NCI-H460 (cell line): ENCODE results near the gene PAFAH1B1. TPM values are rescaled to one million over a fixed set of nuclear protein-coding genes. Genes with fewer than 3 reads are reported as not detected.
"Not testable (repeated sequence)": the region's sequence is repeated elsewhere in the genome, so short reads cannot be mapped to it uniquely, and the experiment has no call there.

ENCODE experiments used
- DNase-seq: peaks from one replicate; pipeline ENCODE4 v3.0.0-alpha.2; 2016; ENCODE audit warnings: low read depth; ENCODE audit errors: extremely low read depth
- total RNA-seq: library from RNA; depleted of rRNA; stranded (reverse); fragments of >200 nt; shearing (Covaris generic); gene quantifications from 2 replicates; pipeline ENCODE4 v1.2.3, GENCODE V29; 2014

PAFAH1B1 gene
- total RNA-seq, 1 experiment from 2014 or later: 88.3 TPM

DNA sequence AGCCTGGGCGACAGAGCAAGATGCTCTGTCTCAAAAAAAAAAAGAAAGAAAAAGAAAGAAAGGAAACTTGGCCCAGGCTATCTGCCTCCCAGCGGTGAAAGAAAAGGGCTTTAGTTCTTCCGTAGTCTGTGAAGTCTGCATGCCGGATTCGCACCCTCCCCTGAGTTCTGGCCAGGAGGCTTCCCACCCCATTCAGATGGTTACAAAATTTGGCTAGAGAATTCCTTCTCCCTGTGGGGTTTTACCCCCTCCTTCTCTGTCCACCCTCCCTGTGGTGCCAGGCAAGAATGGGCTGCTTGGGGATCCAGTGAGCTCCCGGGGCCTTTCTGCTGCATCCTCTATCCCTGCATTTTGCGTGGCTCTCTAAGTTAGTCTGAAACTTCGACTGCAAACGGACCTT lies 37.8 kb downstream of the PAFAH1B1 start:
- no peak for DNase-seq

DNA sequence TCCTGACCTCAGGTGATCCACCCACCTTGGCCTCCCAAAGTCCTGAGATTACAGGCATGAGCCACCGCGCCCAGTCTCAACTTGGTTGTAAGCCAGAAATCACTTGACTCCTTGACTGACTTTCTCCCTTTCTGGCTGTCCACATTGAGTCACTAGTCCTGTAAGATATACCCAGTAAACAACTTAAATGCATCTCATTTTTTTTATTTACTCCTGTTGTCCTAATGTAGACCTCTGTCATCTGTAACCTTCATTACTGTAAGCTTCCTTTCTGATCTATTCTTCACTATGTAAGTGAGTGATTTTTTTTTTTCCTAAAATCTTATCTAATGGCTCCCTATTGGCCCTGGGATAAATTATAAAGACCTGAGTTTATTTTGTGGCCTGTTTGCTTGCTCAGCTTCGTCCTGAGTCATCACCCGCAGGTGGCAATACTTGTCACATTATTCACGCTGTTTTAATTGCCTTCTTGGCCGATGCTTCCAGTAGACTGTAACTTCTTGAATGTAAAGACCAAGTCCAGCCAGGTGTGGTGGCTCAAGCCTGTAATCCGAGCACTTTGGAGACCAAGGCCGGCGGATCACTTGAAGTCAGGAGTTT lies 41.0 kb downstream of the PAFAH1B1 start:
- DNase-seq: no peak

DNA sequence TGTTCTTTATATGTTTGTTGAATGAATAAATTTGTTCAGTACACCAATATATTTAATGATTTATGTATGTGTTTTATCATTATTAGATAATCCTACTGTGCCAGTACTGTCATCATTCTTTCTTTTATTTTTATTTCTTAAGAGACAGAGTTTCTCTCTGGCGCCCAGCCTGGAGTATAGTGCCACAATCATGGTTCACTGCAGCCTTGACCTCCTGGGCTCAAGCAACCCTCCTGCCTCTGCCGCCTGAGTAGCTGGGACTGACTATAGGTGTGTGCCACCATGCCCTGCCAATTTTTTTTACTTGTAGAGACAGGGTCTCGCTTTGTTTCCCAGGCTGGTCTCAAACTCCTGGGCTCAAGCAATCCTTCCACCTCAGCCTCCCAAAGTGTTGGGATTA lies 41.8 kb downstream of the PAFAH1B1 start:
- no peak for DNase-seq

DNA sequence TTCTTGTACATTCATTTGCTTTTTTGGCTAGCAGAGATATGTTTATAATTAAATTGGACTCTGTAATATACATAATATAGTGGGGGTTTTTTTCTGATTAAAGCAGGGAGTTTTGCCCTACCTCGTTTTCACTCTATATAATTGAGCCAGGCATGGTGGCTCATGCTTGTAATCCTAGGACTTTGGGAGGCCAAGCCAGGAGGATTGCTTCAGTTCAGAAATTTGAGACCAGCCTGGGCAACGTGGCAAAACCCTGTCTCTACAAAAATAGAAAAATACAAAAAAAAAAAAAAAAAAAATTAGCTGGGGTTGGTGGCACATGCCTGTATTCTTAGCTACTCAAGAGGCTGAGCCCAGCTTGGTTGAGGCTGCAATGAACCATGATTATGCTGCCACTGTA lies 42.2 kb downstream of the PAFAH1B1 start:
- no peak for DNase-seq

DNA sequence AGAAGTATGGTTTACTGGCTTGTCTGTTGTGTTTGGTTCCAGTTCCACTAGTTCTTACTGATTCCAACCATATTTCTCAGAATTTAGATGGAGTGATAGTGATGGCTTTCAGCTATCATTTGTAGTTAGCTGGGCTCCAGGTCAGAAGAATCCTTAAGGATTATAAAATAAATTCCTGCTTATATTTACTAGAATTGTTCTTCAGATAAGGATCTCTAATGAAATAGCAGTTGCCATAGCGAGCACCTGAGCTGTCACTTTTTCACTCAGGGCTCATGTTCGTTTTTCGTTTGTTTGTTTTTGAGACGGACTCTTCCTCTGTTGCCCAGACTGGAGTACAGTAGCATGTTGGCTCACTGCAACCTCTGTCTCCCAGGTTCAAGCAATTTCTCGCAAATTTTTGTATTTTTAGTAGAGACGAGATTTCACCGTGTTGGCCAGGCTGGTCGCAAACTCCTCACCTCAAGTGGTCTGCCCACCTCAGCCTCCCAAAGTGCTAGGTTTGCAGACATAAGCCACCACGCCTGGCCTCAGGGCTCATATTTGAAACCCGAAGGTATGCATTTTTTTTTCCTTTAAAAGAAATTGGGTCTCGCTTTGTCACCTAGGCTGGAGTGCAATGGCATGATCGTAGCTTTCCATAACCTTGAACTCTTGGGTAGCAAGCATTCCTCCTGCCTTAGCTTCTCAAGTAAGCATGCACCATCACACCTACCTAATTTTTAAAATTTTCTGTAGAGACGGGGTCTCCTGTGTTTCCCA lies 42.9 kb downstream of the PAFAH1B1 start:
- no peak for DNase-seq

DNA sequence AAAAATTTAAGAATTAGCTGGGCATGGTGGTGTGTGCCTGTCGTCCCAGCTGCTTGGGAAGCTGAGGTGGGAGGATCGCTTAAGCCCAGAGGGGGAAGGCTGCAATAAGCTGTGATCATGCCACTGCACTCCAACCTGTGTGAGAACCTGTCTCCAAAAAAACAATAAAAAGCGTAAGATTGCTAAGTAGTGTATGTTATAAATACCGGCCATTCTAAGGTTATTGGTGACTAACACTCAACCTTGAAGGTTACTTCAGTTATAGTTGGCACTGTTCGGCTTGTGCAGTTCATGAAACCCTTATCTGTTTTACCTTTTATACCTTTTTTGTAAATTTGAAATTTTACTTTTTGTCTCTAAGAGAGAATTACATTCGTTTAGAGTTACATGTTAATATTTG lies 44.0 kb downstream of the PAFAH1B1 start:
- DNase-seq: no peak

DNA sequence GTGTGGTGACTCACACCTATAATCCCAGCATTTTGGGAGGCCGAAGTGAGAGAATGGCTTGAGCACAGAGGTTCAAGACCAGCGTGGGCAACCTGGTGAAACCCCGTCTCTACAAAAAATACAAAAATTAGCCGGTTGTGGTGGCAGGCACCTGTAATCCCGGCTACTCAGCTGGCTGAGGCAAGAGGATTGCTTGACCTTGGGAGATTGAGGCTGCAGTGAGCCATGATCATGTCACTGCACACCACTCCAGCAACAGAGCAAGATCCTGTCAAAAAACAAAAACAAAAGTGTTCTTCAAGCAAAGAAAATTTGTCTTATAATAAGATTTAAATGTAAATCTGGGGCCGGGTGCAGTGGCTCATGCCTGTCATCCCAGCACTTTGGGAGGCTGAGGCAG lies 51.5 kb downstream of the PAFAH1B1 start:
- no peak for DNase-seq

DNA sequence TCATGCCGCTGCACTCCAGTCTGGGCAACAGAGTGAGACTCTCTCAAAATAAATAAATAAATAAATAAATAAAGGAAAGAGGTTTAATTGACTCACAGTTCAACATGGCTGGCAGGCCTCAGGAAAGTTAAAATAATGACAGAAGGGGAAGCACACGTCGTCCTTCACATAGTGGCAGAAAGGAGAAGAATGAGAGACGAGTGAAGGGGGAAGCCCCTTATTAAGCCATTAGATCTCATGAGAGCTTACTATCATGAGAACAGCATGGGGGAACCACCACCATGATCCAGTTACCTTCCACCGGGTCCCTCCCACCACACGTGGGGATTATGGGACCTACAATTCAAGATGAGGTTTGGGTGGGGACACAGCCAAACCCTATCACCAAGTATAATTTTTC lies 54.5 kb downstream of the PAFAH1B1 start:
- no peak for DNase-seq

DNA sequence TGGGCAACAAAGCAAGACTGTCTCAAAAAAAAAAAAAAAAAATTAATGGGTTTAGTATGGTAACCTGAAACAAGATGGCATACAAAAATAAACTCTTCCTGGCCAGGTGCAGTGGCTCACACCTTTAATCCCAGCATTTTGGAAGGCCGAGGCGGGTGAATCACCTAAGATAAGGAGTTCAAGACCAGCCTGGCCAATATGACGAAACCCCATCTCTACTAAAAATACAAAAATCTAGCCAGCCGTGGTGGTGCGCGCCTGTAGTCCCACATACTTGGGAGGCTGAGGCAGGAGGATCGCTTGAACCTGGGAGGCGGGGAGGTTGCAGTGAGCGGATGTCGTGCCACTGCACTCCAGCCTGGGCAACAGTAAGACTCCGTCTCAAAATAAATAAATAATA lies 55.7 kb downstream of the PAFAH1B1 start:
- DNase-seq: no peak

DNA sequence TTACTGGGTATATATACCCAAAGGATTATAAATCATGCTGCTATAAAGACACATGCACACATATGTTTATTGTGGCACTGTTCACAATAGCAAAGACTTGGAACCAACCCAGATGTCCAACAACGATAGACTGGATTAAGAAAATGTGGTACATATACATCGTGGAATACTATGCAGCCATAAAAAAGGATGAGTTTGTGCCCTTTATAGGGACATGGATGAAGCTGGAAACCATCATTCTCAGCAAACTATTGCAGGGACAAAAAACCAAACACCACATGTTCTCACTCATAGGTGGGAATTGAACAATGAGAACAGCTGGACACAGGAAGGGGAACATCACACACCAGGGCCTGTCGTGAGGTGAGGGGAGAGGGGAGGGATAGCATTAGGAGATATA lies 59.5 kb downstream of the PAFAH1B1 start:
- not testable (repeated sequence) for DNase-seq

DNA sequence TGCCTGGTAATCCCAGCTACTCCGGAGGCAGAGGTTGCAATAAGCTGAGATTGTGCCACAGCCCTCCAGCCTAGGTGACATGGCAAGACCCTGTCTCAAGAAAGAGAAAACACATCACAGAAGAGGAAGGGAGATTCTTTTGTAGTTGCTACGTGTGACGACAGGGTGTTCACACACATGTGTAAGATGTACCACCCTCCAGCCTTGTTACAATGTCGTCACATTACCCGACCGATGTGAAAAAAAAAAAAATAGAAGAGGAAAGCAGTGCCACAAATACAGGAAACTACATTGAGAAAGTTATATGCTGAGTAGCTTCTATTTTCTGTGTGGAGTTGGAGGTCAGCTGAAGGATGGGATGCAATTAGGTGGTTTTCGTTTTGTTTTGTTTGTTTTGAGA lies 62.1 kb downstream of the PAFAH1B1 start:
- peak; percentile 61 for DNase-seq

DNA sequence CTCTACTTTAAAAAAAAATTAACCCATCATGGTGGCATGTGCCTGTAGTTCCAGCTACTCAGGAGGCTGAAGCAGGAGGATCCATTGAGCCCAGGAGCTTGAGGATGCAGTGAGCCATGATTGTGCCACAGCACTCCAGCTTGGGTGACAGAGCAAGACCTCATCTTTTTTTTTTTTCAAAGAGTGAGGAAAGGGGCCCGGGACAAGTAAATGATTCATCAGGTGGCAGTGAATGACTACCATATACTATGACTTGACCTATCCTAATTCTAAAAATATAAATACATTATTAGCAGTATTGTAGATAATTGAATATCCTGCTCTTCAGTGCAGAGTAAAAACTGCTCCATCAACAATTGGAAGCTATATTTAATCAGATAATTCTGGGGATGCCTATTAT lies 62.8 kb downstream of the PAFAH1B1 start:
- DNase-seq: no peak

DNA sequence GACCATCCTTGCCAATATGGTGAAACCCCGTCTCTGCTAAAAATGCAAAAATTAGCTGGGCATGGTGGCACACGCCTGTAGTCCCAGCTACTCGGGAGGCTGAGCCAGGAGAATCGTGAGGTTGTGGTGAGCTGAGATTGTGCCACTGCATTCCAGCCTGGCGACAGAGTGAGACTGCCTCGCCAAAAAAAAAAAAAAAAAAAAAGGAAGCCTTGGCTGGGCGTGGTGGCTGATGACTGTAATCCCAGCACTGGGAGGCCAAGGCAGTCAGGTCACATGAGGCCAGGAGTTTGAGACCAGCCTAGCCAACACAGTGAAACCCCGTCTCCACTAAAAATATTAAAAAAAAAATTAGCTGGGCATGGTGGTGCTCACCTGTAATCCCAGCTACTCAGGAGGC lies 65.9 kb downstream of the PAFAH1B1 start:
- DNase-seq: not testable (repeated sequence)

DNA sequence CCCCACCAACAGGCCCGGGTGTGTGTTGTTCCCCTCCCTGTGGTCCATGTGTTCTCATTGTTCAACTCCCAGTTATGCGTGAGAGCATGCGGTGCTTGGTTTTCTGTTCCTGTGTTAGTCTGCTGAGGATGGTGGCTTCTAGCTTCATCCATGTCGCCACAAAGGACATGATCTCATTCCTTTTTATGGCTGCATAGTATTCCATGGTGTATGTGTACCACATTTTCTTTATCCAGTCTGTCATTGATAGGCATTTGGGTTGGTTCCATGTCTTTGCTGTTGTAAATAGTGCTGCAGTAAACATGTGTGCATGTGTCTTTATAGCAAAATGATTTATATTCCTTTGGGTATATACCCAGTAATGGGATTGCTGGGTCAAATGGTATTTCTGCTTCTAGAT lies 67.0 kb downstream of the PAFAH1B1 start:
- not testable (repeated sequence) for DNase-seq

DNA sequence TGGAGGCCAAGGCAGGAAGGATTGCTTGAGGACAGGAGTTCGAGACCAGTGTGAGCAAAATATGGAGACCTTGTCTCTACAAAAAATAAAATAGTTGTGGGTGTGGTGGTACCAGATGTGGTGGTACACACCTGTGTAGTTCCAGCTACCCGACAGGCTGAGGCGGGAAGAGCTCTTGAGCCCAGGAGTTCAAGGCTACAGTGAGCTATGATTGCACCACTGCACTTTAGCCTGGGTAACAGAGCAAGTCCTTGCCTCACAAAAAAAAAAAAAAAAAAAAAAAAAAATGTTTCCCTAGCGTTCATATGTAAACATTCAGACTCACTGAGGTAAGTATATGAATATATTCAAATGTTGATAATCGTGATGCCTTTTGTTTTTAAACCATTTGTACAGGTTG lies 78.6 kb downstream of the PAFAH1B1 start:
- DNase-seq: no peak

DNA sequence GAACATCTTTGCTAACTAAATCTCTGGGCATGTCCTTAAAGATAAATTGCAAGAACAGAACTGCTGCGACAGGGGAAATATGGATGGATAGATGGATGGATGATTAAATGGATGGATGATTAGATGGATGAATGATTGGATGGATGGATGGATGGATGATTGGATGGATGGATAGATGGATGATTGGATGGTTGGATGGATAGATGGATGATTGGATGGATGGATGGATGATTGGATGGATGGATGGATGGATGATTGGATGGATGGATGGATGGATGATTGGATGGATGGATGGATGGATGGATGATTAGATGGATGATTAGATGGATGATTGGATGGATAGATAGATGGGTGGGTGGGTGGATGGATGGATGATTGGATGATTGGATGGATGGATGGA lies 85.8 kb downstream of the PAFAH1B1 start:
- DNase-seq: not testable (repeated sequence)

DNA sequence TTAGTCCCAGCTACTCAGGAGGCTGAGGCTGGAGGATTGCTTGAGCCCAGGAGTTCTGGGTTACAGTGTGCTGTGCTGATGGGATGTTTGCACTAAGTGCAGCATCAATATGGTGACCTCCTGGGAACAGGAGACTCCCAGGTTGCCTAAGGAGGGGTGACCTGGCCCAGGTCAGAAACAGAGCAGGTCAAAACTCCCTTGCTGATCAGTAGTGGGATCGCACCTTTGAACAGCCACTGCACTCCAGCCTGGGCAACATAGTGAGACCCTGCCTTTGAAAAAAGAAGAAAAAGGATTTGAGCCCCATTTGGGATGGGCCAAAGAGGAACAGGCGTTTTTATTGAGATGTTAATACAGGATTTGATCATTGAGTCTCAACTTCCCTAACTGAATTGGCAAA lies 87.5 kb downstream of the PAFAH1B1 start:
- DNase-seq: no peak

DNA sequence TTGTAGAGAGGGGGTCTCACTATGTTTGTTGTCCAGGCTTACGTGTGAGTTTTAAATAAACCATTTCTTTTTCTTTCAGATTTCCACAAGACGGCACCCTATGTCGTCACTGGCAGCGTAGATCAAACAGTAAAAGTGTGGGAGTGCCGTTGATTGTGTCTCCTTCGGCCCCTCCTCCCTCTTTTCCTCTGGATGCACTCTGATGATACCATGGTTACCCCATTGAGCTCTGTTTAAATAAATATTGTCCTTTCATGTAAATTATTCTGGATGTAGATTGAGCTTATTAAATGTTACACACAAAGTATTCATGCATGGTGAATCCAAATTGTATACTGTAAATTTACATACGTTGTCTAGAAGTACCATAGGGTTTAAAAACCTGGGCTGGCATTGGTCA lies 88.2 kb downstream of the PAFAH1B1 start:
- DNase-seq: no peak

DNA sequence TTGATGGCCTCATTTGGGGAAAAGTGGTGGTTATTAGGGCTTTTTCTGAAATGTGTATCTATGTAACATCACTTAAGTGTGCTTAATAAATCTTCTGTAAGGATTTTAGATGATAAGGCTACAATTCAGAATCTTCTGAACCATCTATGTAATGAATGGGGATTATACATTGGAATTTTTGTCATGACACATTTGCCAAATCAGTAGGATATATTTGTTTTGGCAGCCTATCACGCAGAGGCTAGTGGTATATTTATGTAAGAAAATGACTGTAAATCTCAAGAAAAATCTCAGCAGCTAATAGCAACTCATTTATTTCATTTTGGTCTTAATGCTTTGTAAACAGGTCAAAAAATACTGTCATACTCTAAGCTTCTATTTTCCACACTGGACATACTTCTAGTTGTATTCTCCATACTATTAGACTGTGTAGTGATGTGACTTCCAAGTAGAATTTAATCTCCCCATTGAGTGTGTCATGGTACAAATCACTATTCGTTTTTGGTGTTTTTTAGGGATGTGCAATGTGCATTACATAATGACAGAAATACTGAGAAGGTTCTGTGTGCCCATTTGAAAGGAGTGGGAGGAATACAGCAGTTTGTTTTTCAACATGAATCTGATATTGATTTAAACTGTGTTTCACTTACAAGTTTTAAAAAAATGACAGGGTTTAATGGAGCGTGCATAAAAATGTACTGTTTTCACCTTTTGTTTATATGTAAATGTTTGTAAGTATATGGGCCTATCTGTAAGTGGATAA lies 88.9 kb downstream of the PAFAH1B1 start:
- no peak for DNase-seq

DNA sequence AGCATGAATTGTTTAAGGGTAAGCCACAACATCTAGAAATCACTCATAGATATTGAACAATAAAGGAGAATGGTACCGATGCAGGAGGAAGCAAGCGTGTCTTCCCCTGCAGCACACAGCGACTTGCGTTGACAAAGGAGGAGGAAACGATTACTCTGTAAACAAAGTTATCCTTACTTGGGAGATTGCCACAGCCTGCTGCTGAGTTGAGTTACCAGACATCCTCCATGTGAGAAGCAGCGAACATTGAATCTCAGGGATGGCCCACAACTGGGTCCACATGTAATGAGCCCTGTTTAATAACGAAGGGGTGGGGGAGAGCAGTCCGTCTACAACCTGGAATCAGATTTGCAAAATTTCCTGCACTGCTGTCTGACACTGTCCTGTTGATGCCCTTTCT lies 90.5 kb downstream of the PAFAH1B1 start:
- no peak for DNase-seq

DNA sequence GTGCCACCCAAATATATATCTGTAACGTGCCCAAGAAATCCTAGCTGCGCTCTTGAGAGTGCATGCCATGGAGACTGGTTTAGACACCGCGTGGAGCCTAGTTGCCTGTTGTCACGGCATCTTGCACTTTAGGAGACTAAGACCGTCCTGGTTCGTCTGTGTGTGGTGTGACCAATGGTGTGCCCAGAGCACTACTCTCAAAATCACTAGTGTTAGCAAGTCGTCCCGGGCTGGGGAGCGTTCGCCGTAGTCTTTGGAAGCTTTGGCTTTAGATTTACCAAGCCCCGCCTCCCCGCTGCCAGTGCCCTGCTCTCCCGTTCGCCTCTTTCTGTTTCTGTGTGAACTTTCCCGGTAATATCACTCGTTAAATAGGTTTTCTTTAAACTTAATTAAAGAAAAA lies 91.1 kb downstream of the PAFAH1B1 start:
- DNase-seq: no peak

DNA sequence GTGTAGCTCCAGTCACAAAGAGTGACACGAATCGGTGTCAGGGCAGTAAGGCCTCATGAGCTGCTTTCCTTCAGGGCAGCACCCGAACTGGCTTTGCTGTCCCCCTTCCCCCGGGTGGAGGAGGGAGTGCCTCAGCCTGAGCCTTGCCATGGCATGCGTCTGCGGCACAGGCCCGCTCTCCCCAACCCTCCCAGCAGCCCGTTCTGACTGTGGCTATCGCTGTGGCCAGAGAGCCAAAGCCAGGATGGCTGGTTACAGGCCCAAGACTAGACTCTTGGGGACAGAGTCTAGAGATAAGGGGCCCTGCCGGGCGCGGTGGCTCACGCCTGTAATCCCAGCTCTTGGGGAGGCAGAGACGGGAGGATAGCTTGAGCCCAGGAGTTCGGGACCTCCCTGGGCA lies 92.2 kb downstream of the PAFAH1B1 start:
- DNase-seq: no peak
